NK-92 treated with Interleukin-12 subunit alpha and Interleukin-12 subunit beta, amount 100 ng/mL, for 24 hours (cell line): ENCODE results near the gene CXXC5.
A peak's percentile ranks its signal among the peaks of the same experiment; 100 is the strongest.
"Not testable (repeated sequence)": the region's sequence is repeated elsewhere in the genome, so short reads cannot be mapped to it uniquely, and the experiment has no call there.

Source experiments
- DNase-seq: peaks from one replicate; lab custom pipeline; 2025; lab: John Stamatoyannopoulos, UW

Gene CXXC5

GRCh38 chr5:139648205-139649081, at the start of gene CXXC5:
Gene CXXC5, plus strand, starts transcription at chr5:139648349. Its CDS starts 32,175 bp downstream, at chr5:139680524.
- DNase-seq = no peak

GRCh38 chr5:139598601-139598965, 49.6 kb upstream of the CXXC5 start:
- DNase-seq = not testable (repeated sequence)

GRCh38 chr5:139600336-139600949, 47.7 kb upstream of the CXXC5 start:
- DNase-seq = no peak

- DNase-seq = no peak
Measured at GRCh38 chr5:139601429-139601828, 46.7 kb upstream of the CXXC5 start.

- not testable (repeated sequence) for DNase-seq
Measured at GRCh38 chr5:139601948-139602347, 46.2 kb upstream of the CXXC5 start.

GRCh38 chr5:139605887-139606286, 42.3 kb upstream of the CXXC5 start:
- no peak for DNase-seq

GRCh38 chr5:139611703-139612584, 36.2 kb upstream of the CXXC5 start:
- no peak for DNase-seq

- DNase-seq = no peak
Measured at GRCh38 chr5:139619861-139620260, 28.3 kb upstream of the CXXC5 start.

- DNase-seq = not testable (repeated sequence)
Measured at GRCh38 chr5:139625398-139625797, 22.8 kb upstream of the CXXC5 start.

- no peak for DNase-seq
Measured at GRCh38 chr5:139630855-139631254, 17.3 kb upstream of the CXXC5 start.

GRCh38 chr5:139631520-139632165, 16.5 kb upstream of the CXXC5 start:
- no peak for DNase-seq

- DNase-seq = peak; percentile 44
Measured at GRCh38 chr5:139633295-139634027, 14.7 kb upstream of the CXXC5 start.

- no peak for DNase-seq
Measured at GRCh38 chr5:139634028-139634325, 14.2 kb upstream of the CXXC5 start.

GRCh38 chr5:139634541-139634940, 13.6 kb upstream of the CXXC5 start:
- DNase-seq = no peak

GRCh38 chr5:139635191-139635590, 13.0 kb upstream of the CXXC5 start:
- DNase-seq = no peak

GRCh38 chr5:139635606-139636206, 12.4 kb upstream of the CXXC5 start:
- DNase-seq = peak; percentile 31

GRCh38 chr5:139636207-139636792, 11.8 kb upstream of the CXXC5 start:
- peak; percentile 62 for DNase-seq

- no peak for DNase-seq
Measured at GRCh38 chr5:139636975-139637408, 11.2 kb upstream of the CXXC5 start.

GRCh38 chr5:139637438-139638089, 10.6 kb upstream of the CXXC5 start:
- DNase-seq = no peak
